Epidermal melanocyte (primary cell): ENCODE results near the gene ADNP.
A peak's percentile ranks its signal among the peaks of the same experiment; 100 is the strongest.

ENCODE experiments used
- DNase-seq: peaks from one replicate; pipeline ENCODE4 v3.0.0; 2011; ENCODE audit warnings: low spot score; ENCODE audit not compliant: insufficient read length

Gene ADNP

GRCh38 chr20:50852085-50852484 is 79.2 kb downstream of the ADNP start:
- DNase-seq = no peak

- no peak for DNase-seq
Observed at GRCh38 chr20:50850721-50851286, 80.4 kb downstream of the ADNP start.

GRCh38 chr20:50848846-50849673 is 82.2 kb downstream of the ADNP start:
- DNase-seq = no peak

- peak; percentile 43 for DNase-seq
Observed at GRCh38 chr20:50848341-50848808, 82.9 kb downstream of the ADNP start.

GRCh38 chr20:50845566-50846215 is 85.5 kb downstream of the ADNP start:
- peak; percentile 52 for DNase-seq

- DNase-seq = no peak
Observed at GRCh38 chr20:50844430-50845100, 86.7 kb downstream of the ADNP start.

GRCh38 chr20:50843331-50844276 is 87.6 kb downstream of the ADNP start:
- DNase-seq = no peak

- DNase-seq = no peak
Observed at GRCh38 chr20:50842821-50843220, 88.4 kb downstream of the ADNP start.
